ENCODE data around the gene TRIM66.

Gene TRIM66

GRCh38 chr11:8714622-8715225 is 32.3 kb upstream of the TRIM66 start:
- DNase-seq, result no peak

GRCh38 chr11:8713760-8714454 is 31.4 kb upstream of the TRIM66 start:
- DNase-seq, result no peak

- no peak for DNase-seq
Measured at GRCh38 chr11:8712506-8712905, 30.0 kb upstream of the TRIM66 start.

GRCh38 chr11:8711895-8712442 is 29.5 kb upstream of the TRIM66 start:
- DNase-seq, result no peak

GRCh38 chr11:8709777-8710176 is 27.3 kb upstream of the TRIM66 start:
- no peak for DNase-seq

GRCh38 chr11:8709002-8709672 is 26.7 kb upstream of the TRIM66 start:
- peak; percentile 99 for DNase-seq

- DNase-seq, result peak; percentile 67
Measured at GRCh38 chr11:8707541-8708191, 25.2 kb upstream of the TRIM66 start.

- no peak for DNase-seq
Measured at GRCh38 chr11:8706673-8707432, 24.4 kb upstream of the TRIM66 start.

- DNase-seq, result no peak
Measured at GRCh38 chr11:8705146-8705545, 22.7 kb upstream of the TRIM66 start.

- DNase-seq, result no peak
Measured at GRCh38 chr11:8704136-8704535, 21.7 kb upstream of the TRIM66 start.

- no peak for DNase-seq
Measured at GRCh38 chr11:8702598-8702915, 20.1 kb upstream of the TRIM66 start.

- no peak for DNase-seq
Measured at GRCh38 chr11:8701891-8702597, 19.6 kb upstream of the TRIM66 start.

- DNase-seq, result peak; percentile 75
Measured at GRCh38 chr11:8699903-8700302, 17.4 kb upstream of the TRIM66 start.

GRCh38 chr11:8698917-8699441 is 16.5 kb upstream of the TRIM66 start:
- no peak for DNase-seq

GRCh38 chr11:8698379-8698851 is 15.9 kb upstream of the TRIM66 start:
- no peak for DNase-seq

- no peak for DNase-seq
Measured at GRCh38 chr11:8697054-8697453, 14.6 kb upstream of the TRIM66 start.

- no peak for DNase-seq
Measured at GRCh38 chr11:8694137-8694536, 11.7 kb upstream of the TRIM66 start.

GRCh38 chr11:8693555-8693954 is 11.1 kb upstream of the TRIM66 start:
- no peak for DNase-seq

GRCh38 chr11:8693010-8693551 is 10.6 kb upstream of the TRIM66 start:
- DNase-seq, result no peak

- no peak for DNase-seq
Measured at GRCh38 chr11:8692417-8692816, 10.0 kb upstream of the TRIM66 start.

GRCh38 chr11:8691601-8692000 is 9.1 kb upstream of the TRIM66 start:
- no peak for DNase-seq

Measured in fibroblast of upper back skin (primary cell).